ENCODE data around the gene BABAM2. TPM values are rescaled to one million over a fixed set of nuclear protein-coding genes. Genes with fewer than 3 reads are reported as not detected.
"Not testable (repeated sequence)": the region's sequence is repeated elsewhere in the genome, so short reads cannot be mapped to it uniquely, and the experiment has no call there.

The BABAM2 gene
- total and polyA plus RNA-seq, 4 donors: 9.9 to 17.0 (median 13.9) TPM

DNA sequence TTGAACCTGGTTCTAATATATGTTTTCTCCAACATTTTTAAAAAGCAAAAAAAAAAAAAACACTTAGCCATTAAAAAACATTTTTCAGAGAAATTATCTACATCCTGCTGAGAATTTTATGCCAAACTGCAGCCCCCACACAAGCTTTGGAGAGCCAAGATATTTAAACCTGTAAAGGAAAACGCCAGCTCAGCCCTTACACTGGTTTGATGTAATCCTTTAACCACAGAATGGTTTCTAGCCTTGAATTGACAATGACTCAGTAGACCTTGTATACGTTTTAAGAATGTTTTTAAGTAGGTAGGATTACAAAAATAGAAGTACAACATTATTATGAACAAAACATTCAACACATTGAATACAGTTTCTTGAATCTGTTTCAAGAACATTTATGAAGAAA is 113.6 kb downstream of the BABAM2 start:
- Histone ChIP-seq H3K4me1 (ENCODE audit: control insufficient read depth in 4 of 4, insufficient read depth in 4 of 4, low read length in 3 of 4) (no peaks in the 10 kb centered on the region), H3K9ac (ENCODE audit: low read depth in 1 of 2, low read length in 2 of 2) (no peak overlapping the region), H3K36me3 (ENCODE audit: control insufficient read depth in 4 of 4, insufficient read depth in 3 of 4, low read depth in 1 of 4, low read length in 3 of 4) (no peaks in the 10 kb centered on the region), H3K27ac (ENCODE audit: low read depth in 1 of 2, low read length in 2 of 2) (no peak overlapping the region), H3K9me3 (ENCODE audit: control insufficient read depth in 4 of 4, low read length in 3 of 4) (no peaks in the 10 kb centered on the region), H3K27me3 (ENCODE audit: control insufficient read depth in 4 of 4, insufficient read depth in 4 of 4, low read length in 3 of 4) (no peaks in the 10 kb centered on the region), H3K4me3 (ENCODE audit: low read depth in 1 of 3, low read length in 3 of 3) (no peak overlapping the region)
- TF ChIP-seq GABPA (IDR thresholded peaks at IDR 0.05 in 1 of 2, conservative IDR thresholded peaks at IDR 0.05 in 1 of 2) (no peak), FOXA2 (IDR thresholded peaks at IDR 0.05) (no peak), FOXA1 (IDR thresholded peaks at IDR 0.05) (no peak), SP1 (IDR thresholded peaks at IDR 0.05) (no peak)
- TF ChIP-seq, protein P1, sequence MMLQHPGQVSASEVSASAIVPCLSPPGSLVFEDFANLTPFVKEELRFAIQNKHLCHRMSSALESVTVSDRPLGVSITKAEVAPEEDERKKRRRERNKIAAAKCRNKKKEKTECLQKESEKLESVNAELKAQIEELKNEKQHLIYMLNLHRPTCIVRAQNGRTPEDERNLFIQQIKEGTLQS (IDR thresholded peaks at IDR 0.05): no peak
- TF ChIP-seq, protein P2, sequence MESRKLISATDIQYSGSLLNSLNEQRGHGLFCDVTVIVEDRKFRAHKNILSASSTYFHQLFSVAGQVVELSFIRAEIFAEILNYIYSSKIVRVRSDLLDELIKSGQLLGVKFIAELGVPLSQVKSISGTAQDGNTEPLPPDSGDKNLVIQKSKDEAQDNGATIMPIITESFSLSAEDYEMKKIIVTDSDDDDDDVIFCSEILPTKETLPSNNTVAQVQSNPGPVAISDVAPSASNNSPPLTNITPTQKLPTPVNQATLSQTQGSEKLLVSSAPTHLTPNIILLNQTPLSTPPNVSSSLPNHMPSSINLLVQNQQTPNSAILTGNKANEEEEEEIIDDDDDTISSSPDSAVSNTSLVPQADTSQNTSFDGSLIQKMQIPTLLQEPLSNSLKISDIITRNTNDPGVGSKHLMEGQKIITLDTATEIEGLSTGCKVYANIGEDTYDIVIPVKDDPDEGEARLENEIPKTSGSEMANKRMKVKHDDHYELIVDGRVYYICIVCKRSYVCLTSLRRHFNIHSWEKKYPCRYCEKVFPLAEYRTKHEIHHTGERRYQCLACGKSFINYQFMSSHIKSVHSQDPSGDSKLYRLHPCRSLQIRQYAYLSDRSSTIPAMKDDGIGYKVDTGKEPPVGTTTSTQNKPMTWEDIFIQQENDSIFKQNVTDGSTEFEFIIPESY (IDR thresholded peaks at IDR 0.05): no peak
- WGBS: 71% methylated on average over 2 of the region's 2 CpGs
- DNase-seq (ENCODE audit: low spot score): no peak

DNA sequence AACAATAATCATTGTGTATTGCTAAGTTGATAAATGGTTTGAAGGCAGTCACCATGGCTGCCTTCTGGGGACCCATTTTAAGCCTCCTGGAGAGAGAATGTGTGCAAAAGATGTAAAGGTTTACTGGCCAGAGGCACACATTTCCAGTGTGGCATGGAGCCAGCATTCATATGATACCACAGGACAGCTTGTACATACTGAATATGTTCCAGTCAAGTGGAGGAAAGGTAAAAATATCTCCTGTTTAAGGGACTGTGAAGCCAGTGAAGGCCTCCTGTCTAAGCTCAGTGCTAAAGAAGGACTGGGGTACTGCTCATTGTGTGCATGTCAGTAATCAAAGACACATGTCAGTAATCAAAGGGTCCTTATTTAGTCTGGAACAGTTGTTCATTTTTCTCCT is 119.2 kb downstream of the BABAM2 start:
- no peak for TF ChIP-seq HNF4G (IDR thresholded peaks at IDR 0.05)
- TF ChIP-seq RXRA (IDR thresholded peaks at IDR 0.05): no peak
- no peak for TF ChIP-seq FOXA2 (IDR thresholded peaks at IDR 0.05)
- TF ChIP-seq SP1 (IDR thresholded peaks at IDR 0.05): no peak
- no peak for TF ChIP-seq TAF1 (conservative IDR thresholded peaks at IDR 0.05)
- TF ChIP-seq RAD21 (IDR thresholded peaks at IDR 0.05): no peak
- TF ChIP-seq GABPA (IDR thresholded peaks at IDR 0.05 in 1 of 2, conservative IDR thresholded peaks at IDR 0.05 in 1 of 2): no peak
- TF ChIP-seq, protein P3, sequence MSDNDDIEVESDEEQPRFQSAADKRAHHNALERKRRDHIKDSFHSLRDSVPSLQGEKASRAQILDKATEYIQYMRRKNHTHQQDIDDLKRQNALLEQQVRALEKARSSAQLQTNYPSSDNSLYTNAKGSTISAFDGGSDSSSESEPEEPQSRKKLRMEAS (IDR thresholded peaks at IDR 0.05): no peak
- TF ChIP-seq, protein P2 (IDR thresholded peaks at IDR 0.05): no peak
- no peak for TF ChIP-seq FOXA1 (IDR thresholded peaks at IDR 0.05)
- TF ChIP-seq, protein P1 (IDR thresholded peaks at IDR 0.05): no peak
- TF ChIP-seq JUND (IDR thresholded peaks at IDR 0.05): no peak
- Histone ChIP-seq H3K27me3 (ENCODE audit: control insufficient read depth in 4 of 4, insufficient read depth in 4 of 4, low read length in 3 of 4) (no peaks in the 10 kb centered on the region), H3K36me3 (ENCODE audit: control insufficient read depth in 4 of 4, insufficient read depth in 3 of 4, low read depth in 1 of 4, low read length in 3 of 4) (no peaks in the 10 kb centered on the region), H3K9me3 (ENCODE audit: control insufficient read depth in 4 of 4, low read length in 3 of 4) (no peaks in the 10 kb centered on the region), H3K27ac (ENCODE audit: low read depth in 1 of 2, low read length in 2 of 2) (no peak overlapping the region), H3K9ac (ENCODE audit: low read depth in 1 of 2, low read length in 2 of 2) (no peak overlapping the region), H3K4me1 (ENCODE audit: control insufficient read depth in 4 of 4, insufficient read depth in 4 of 4, low read length in 3 of 4) (peaks cover 0 to 5% (median 2%) of the 10 kb centered on the region in 4 donors), H3K4me3 (ENCODE audit: low read depth in 1 of 3, low read length in 3 of 3) (no peak overlapping the region)
- no peak for DNase-seq (ENCODE audit: low spot score)

DNA sequence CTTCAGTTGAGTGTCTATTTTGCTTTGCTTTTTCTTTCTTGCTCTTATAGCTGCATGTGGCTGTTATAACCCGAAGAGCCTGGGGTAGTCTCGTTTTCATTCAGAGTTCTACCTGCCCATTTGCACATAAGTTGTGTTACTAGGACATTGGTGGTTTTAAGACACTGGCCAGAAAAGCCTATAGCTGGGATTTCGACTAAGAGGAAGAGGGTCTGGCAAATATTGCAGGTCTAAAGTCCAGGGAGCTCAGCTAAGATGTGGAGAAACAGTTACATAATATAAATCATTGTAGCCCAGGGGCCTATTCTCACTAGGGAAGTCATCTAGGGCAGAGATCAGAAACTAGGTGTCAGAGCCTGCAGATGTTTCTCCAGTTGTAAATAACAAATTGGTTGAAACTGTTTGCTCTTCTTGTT is 120.8 kb downstream of the BABAM2 start:
- TF ChIP-seq HNF4A (conservative IDR thresholded peaks at IDR 0.05) (peak; percentile 62 to 70), YY1 (IDR thresholded peaks at IDR 0.05) (no peak), RXRA (IDR thresholded peaks at IDR 0.05) (peak; percentile 18 to 19)
- H3K27me3 ChIP-seq (ENCODE audit: control insufficient read depth in 4 of 4, insufficient read depth in 4 of 4, low read length in 3 of 4): no peaks in the 10 kb centered on the region
- no peak overlapping the region for H3K9ac ChIP-seq (ENCODE audit: low read depth in 1 of 2, low read length in 2 of 2)
- no peaks in the 10 kb centered on the region for H3K9me3 ChIP-seq (ENCODE audit: control insufficient read depth in 4 of 4, low read length in 3 of 4)
- H3K36me3 ChIP-seq (ENCODE audit: control insufficient read depth in 4 of 4, insufficient read depth in 3 of 4, low read depth in 1 of 4, low read length in 3 of 4): no peaks in the 10 kb centered on the region
- 62% methylated on average over 3 of the region's 3 CpGs for WGBS
- no peak for DNase-seq (ENCODE audit: low spot score)
- peaks cover 0 to 5% (median 2%) of the 10 kb centered on the region in 4 donors for H3K4me1 ChIP-seq (ENCODE audit: control insufficient read depth in 4 of 4, insufficient read depth in 4 of 4, low read length in 3 of 4)
- no peak overlapping the region for H3K27ac ChIP-seq (ENCODE audit: low read depth in 1 of 2, low read length in 2 of 2)
- H3K4me3 ChIP-seq (ENCODE audit: low read depth in 1 of 3, low read length in 3 of 3): no peak overlapping the region

DNA sequence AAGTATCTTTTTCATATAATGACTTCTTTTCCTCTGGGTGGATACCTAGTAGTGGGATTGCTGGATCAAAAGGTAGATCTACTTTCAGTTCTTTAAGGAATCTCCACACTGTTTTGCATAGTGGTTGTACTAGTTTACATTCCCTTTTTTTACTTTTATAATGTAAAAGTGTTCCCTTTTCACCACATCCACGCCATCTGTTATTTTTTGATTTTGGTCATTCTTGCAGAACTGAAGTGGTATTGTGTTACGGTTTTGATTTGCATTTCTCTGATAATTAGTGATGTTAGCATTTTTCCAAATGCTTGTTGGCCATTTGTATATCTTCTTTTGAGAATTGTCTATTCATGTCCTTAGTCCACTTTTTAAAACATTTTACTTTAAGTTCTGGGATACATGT is 127.9 kb downstream of the BABAM2 start:
- not testable (repeated sequence) for H3K27me3 ChIP-seq (ENCODE audit: control insufficient read depth in 4 of 4, insufficient read depth in 4 of 4, low read length in 3 of 4); H3K4me3 ChIP-seq (ENCODE audit: low read depth in 1 of 3, low read length in 3 of 3); H3K27ac ChIP-seq (ENCODE audit: low read depth in 1 of 2, low read length in 2 of 2); DNase-seq (ENCODE audit: low spot score); H3K9me3 ChIP-seq (ENCODE audit: control insufficient read depth in 4 of 4, low read length in 3 of 4); H3K36me3 ChIP-seq (ENCODE audit: control insufficient read depth in 4 of 4, insufficient read depth in 3 of 4, low read depth in 1 of 4, low read length in 3 of 4); H3K9ac ChIP-seq (ENCODE audit: low read depth in 1 of 2, low read length in 2 of 2); H3K4me1 ChIP-seq (ENCODE audit: control insufficient read depth in 4 of 4, insufficient read depth in 4 of 4, low read length in 3 of 4)
- 98% methylated on average over 2 of the region's 2 CpGs for WGBS

DNA sequence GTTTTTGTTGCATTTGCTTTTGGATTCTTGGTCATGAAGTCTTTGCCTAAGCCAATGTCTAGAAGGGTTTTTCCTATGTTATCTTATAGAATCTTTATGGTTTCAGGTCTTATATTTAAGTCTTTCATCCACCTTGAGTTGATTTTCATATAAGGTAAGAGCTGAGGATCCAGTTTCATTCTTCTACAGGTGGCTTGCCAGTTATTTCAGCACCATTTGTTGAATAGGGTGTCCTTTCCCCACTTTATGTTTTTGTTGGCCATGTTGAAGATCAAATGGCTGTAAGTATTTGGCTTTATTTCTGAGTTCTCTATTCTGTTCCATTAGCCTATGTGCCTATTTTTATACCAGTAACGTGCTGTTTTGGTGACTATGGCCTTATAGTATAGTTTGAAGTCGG is 129.0 kb downstream of the BABAM2 start:
- not testable (repeated sequence) for H3K9me3 ChIP-seq (ENCODE audit: control insufficient read depth in 4 of 4, low read length in 3 of 4); DNase-seq (ENCODE audit: low spot score); H3K27me3 ChIP-seq (ENCODE audit: control insufficient read depth in 4 of 4, insufficient read depth in 4 of 4, low read length in 3 of 4); H3K27ac ChIP-seq (ENCODE audit: low read depth in 1 of 2, low read length in 2 of 2); H3K36me3 ChIP-seq (ENCODE audit: control insufficient read depth in 4 of 4, insufficient read depth in 3 of 4, low read depth in 1 of 4, low read length in 3 of 4); H3K9ac ChIP-seq (ENCODE audit: low read depth in 1 of 2, low read length in 2 of 2); H3K4me3 ChIP-seq (ENCODE audit: low read depth in 1 of 3, low read length in 3 of 3); H3K4me1 ChIP-seq (ENCODE audit: control insufficient read depth in 4 of 4, insufficient read depth in 4 of 4, low read length in 3 of 4)
- WGBS: 97% methylated on average over 2 of the region's 2 CpGs

All from liver (tissue), 9 donors.